Subcutaneous abdominal adipose tissue (tissue), 5 donors: ENCODE results near the gene STXBP5L.
"Not testable (repeated sequence)": the region's sequence is repeated elsewhere in the genome, so short reads cannot be mapped to it uniquely, and the experiment has no call there.

Experiments
- H3K27ac ChIP-seq: one replicate; pipeline ENCODE4 v1.7.0; 2013; ENCODE audit warnings: low read depth, mild to moderate bottlenecking, inconsistent platforms, low read length, moderate library complexity
- H3K27me3 ChIP-seq, 5 donors: one replicate each; pipeline ENCODE4 v1.7.0; 2013; ENCODE audit warnings: low read length in 5 of 5, inconsistent platforms in 1 of 5; ENCODE audit not compliant: control insufficient read depth in 5 of 5, insufficient read depth in 4 of 5
- H3K36me3 ChIP-seq, 5 donors: one replicate each; pipeline ENCODE4 v1.7.0; 2013; ENCODE audit warnings: low read length in 5 of 5; ENCODE audit not compliant: control insufficient read depth in 5 of 5, insufficient read depth in 5 of 5
- H3K4me1 ChIP-seq, 5 donors: one replicate each; pipeline ENCODE4 v1.7.0; 2013; ENCODE audit warnings: low read length in 5 of 5, mild to moderate bottlenecking in 3 of 5, moderate library complexity in 1 of 5; ENCODE audit not compliant: control insufficient read depth in 5 of 5, insufficient read depth in 5 of 5
- H3K4me3 ChIP-seq, 5 donors: one replicate each; pipeline ENCODE4 v1.7.0; 2013; ENCODE audit warnings: low read length in 5 of 5, low read depth in 1 of 5
- H3K9ac ChIP-seq, 5 donors: one replicate each; pipeline ENCODE4 v1.7.0; 2013; ENCODE audit warnings: low read length in 5 of 5, mild to moderate bottlenecking in 4 of 5, moderate library complexity in 3 of 5
- H3K9me3 ChIP-seq, 5 donors: one replicate each; pipeline ENCODE4 v1.7.0; 2013; ENCODE audit warnings: low read length in 5 of 5; ENCODE audit not compliant: control insufficient read depth in 5 of 5
- donor health status: healthy.
- donor health status: healthy.
- donor health status: healthy.
- donor health status: healthy.
- donor health status: healthy.

The STXBP5L gene

GRCh38 chr3:121443456-121443855, 535.5 kb downstream of the STXBP5L start:
- Histone ChIP-seq H3K27ac (no peak overlapping the region), H3K36me3 (no peaks in the 10 kb centered on the region), H3K9me3 (no peaks in the 10 kb centered on the region), H3K4me3 (no peak overlapping the region), H3K9ac (no peak overlapping the region), H3K27me3 (no peaks in the 10 kb centered on the region), H3K4me1 (no peaks in the 10 kb centered on the region)

GRCh38 chr3:121451752-121452151, 543.7 kb downstream of the STXBP5L start:
- H3K27ac ChIP-seq, H3K4me3 ChIP-seq: not testable (repeated sequence)

DNA sequence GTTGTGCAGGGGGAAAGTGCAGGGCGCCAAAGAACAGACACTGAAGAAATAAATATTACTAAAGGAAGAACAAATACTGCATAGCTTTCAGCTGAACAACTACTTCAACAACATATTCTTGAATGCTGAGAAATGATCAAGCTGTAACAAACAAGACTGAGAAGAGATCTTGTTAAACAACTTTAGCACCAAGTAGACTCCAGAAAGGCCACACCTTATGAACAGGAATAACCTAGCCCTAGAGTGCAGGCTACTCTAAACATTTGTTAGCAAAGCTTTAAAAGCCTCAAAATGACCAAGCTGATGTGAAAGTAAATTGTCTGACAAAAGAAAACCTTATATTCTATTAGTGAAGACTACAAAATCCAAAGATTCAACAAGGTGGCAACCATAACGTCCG, 554.6 kb downstream of the STXBP5L start:
- H3K4me1 ChIP-seq = no peaks in the 10 kb centered on the region
- no peak overlapping the region for H3K9ac ChIP-seq
- H3K36me3 ChIP-seq = no peaks in the 10 kb centered on the region
- no peaks in the 10 kb centered on the region for H3K27me3 ChIP-seq
- H3K4me3 ChIP-seq = no peak overlapping the region
- H3K27ac ChIP-seq = no peak overlapping the region
- no peaks in the 10 kb centered on the region for H3K9me3 ChIP-seq

More at GRCh38 chr3:121451752-121452151, 543.7 kb downstream of the STXBP5L start:
- H3K9me3 ChIP-seq, H3K9ac ChIP-seq, H3K27me3 ChIP-seq, H3K4me1 ChIP-seq, H3K36me3 ChIP-seq: not testable (repeated sequence)

- no peaks in the 10 kb centered on the region for H3K36me3 ChIP-seq
These were observed 555.7 kb downstream of the STXBP5L start for GRCh38 chr3:121463745-121464144.

GRCh38 chr3:121467085-121467484, 559.1 kb downstream of the STXBP5L start:
- Histone ChIP-seq H3K27ac (no peak overlapping the region), H3K9ac (no peak overlapping the region), H3K27me3 (no peaks in the 10 kb centered on the region), H3K4me1 (no peaks in the 10 kb centered on the region), H3K36me3 (no peaks in the 10 kb centered on the region), H3K9me3 (no peaks in the 10 kb centered on the region), H3K4me3 (no peak overlapping the region)

More at GRCh38 chr3:121463745-121464144, 555.7 kb downstream of the STXBP5L start:
- Histone ChIP-seq H3K4me1 (no peaks in the 10 kb centered on the region), H3K9ac (no peak overlapping the region), H3K27ac (no peak overlapping the region), H3K4me3 (no peak overlapping the region), H3K27me3 (no peaks in the 10 kb centered on the region), H3K9me3 (no peaks in the 10 kb centered on the region)

- no peaks in the 10 kb centered on the region for H3K36me3 ChIP-seq
- no peaks in the 10 kb centered on the region for H3K9me3 ChIP-seq
- no peaks in the 10 kb centered on the region for H3K4me1 ChIP-seq
- H3K9ac ChIP-seq = no peak overlapping the region
- no peak overlapping the region for H3K27ac ChIP-seq
- H3K4me3 ChIP-seq = no peak overlapping the region
- no peaks in the 10 kb centered on the region for H3K27me3 ChIP-seq
These were observed 565.0 kb downstream of the STXBP5L start for GRCh38 chr3:121473001-121473400.
